IMR-90 (cell line): ENCODE measurements around the gene RAB31. TPM values are rescaled to one million over a fixed set of nuclear protein-coding genes. Genes with fewer than 3 reads are reported as not detected.

ENCODE experiments used
- ATAC-seq: fragments of 200-7000 bp; cut with Tn5 transposase; 2 replicates; pipeline ENCODE4 v1.9.1; 2020; ENCODE audit warnings: low read depth, mild to moderate bottlenecking, moderate library complexity
- BruUV-seq: library from RNA; stranded (reverse); fragments of 400-500 nt; replicated peaks from 2 replicates; lab custom pipeline; 2021; lab: Mats Ljungman, UMichigan
- CTCF ChIA-PET: fragments of 300-600 bp; formaldehyde crosslinking; extraction: SDS; loops from one replicate; lab custom pipeline; 2021; ENCODE audit warnings: antibody characterized with exemption; lab: Yijun Ruan, JAX
- POLR2A ChIA-PET: fragments of 300-600 bp; sonication (Branson Sonifier 250); formaldehyde crosslinking; loops from one replicate; lab custom pipeline; 2022; ENCODE audit warnings: antibody characterized with exemption; ENCODE audit not compliant: unreplicated experiment; lab: Charles Lee
- DNase-seq: peaks from one replicate; pipeline ENCODE4 v3.0.0; 2013
- H2AFZ ChIP-seq: replicated peaks from 2 replicates; pipeline ENCODE3; 2013; ENCODE audit warnings: low read length, mild to moderate bottlenecking; ENCODE audit not compliant: poor library complexity
- H2AK5ac ChIP-seq: 2 replicates; pipeline ENCODE4 v1.6.1; 2013; ENCODE audit warnings: low read depth, low read length, inconsistent platforms
- H2AK9ac ChIP-seq: replicated peaks from 2 replicates; pipeline ENCODE3; 2013; ENCODE audit warnings: mild to moderate bottlenecking, low read depth, low read length, moderate library complexity; ENCODE audit not compliant: poor library complexity
- H2BK120ac ChIP-seq: 2 replicates; pipeline ENCODE4 v1.6.1; 2013; ENCODE audit warnings: low read depth, low read length, inconsistent platforms
- H2BK15ac ChIP-seq: 3 replicates; pipeline ENCODE4 v1.6.1; 2013; ENCODE audit warnings: low read depth, low read length, inconsistent platforms
- H2BK20ac ChIP-seq: 2 replicates; pipeline ENCODE4 v1.6.1; 2013; ENCODE audit warnings: low read depth, mild to moderate bottlenecking, inconsistent platforms, low read length, moderate library complexity
- H2BK5ac ChIP-seq: 2 replicates; pipeline ENCODE4 v1.6.1; 2013; ENCODE audit warnings: mild to moderate bottlenecking, low read depth, low read length, inconsistent platforms; ENCODE audit not compliant: poor library complexity, severe bottlenecking
- H3K14ac ChIP-seq: replicated peaks from 2 replicates; pipeline ENCODE4 v1.6.1; 2013; ENCODE audit warnings: low read depth, low read length, inconsistent platforms
- H3K18ac ChIP-seq: 2 replicates; pipeline ENCODE4 v1.6.1; 2013; ENCODE audit warnings: low read depth, low read length, control low read depth
- H3K23ac ChIP-seq: 2 replicates; pipeline ENCODE4 v1.6.1; 2013; ENCODE audit warnings: low read depth, low read length, inconsistent platforms
- H3K27ac ChIP-seq: 2 replicates; pipeline ENCODE4 v1.5.1; 2013; ENCODE audit warnings: mild to moderate bottlenecking, control low read depth, low read length; ENCODE audit not compliant: insufficient read depth
- H3K27me3 ChIP-seq: 2 replicates; pipeline ENCODE4 v1.6.1; 2013; ENCODE audit warnings: low read length; ENCODE audit not compliant: control insufficient read depth, insufficient read depth
- H3K36me3 ChIP-seq: 2 replicates; pipeline ENCODE4 v1.6.1; 2013; ENCODE audit warnings: low read length, mixed read lengths; ENCODE audit not compliant: control insufficient read depth, insufficient read depth
- H3K4ac ChIP-seq: 2 replicates; pipeline ENCODE4 v1.6.1; 2013; ENCODE audit warnings: low read depth, low read length, inconsistent platforms
- H3K4me1 ChIP-seq: 2 replicates; pipeline ENCODE4 v1.6.1; 2013; ENCODE audit warnings: low read length, mixed read lengths; ENCODE audit not compliant: control insufficient read depth, insufficient read depth
- H3K4me2 ChIP-seq: 2 replicates; pipeline ENCODE4 v1.6.1; 2013; ENCODE audit warnings: low read depth, mild to moderate bottlenecking, control low read depth, low read length, moderate library complexity
- H3K4me3 ChIP-seq: 2 replicates; pipeline ENCODE4 v1.5.1; 2013; ENCODE audit warnings: low read depth, mild to moderate bottlenecking, control low read depth, low read length, moderate library complexity; ENCODE audit not compliant: insufficient read depth
- H3K56ac ChIP-seq: 2 replicates; pipeline ENCODE4 v1.6.1; 2013; ENCODE audit warnings: low read length, inconsistent platforms; ENCODE audit not compliant: insufficient read depth; ENCODE audit errors: extremely low read depth
- H3K79me1 ChIP-seq, 2 experiments: 2 replicates each; pipeline ENCODE4 v1.6.1; 2013; ENCODE audit warnings: low read length in 2 of 2, inconsistent platforms in 1 of 2, low read depth in 1 of 2
- H3K9ac ChIP-seq: 2 replicates; pipeline ENCODE4 v1.6.1; 2013; ENCODE audit warnings: low read depth, low read length, control low read depth
- H3K9me1 ChIP-seq: 2 replicates; pipeline ENCODE4 v1.6.1; 2013; ENCODE audit warnings: low read length, inconsistent platforms; ENCODE audit not compliant: insufficient read depth
- H3K9me3 ChIP-seq: 2 replicates; pipeline ENCODE4 v1.6.1; 2013; ENCODE audit warnings: low read length; ENCODE audit not compliant: control insufficient read depth, insufficient read depth
- H4K20me1 ChIP-seq: 2 replicates; pipeline ENCODE4 v1.6.1; 2013; ENCODE audit warnings: low read length, inconsistent platforms; ENCODE audit not compliant: insufficient read depth
- H4K5ac ChIP-seq: 2 replicates; pipeline ENCODE4 v1.6.1; 2013; ENCODE audit warnings: mild to moderate bottlenecking, low read depth, low read length, control low read depth
- H4K8ac ChIP-seq, 2 experiments: 2 replicates each; pipeline ENCODE4 v1.6.1; 2013; ENCODE audit warnings: low read depth in 2 of 2, low read length in 2 of 2, control low read depth in 1 of 2, inconsistent platforms in 1 of 2
- H4K91ac ChIP-seq: 2 replicates; pipeline ENCODE4 v1.6.1; 2013; ENCODE audit warnings: low read depth, low read length, inconsistent platforms; ENCODE audit not compliant: insufficient read depth
- BHLHE40 ChIP-seq: fragments of 150-350 bp; IDR thresholded peaks from 2 replicates; pipeline ENCODE4 v1.6.1; 2016; ENCODE audit warnings: mild to moderate bottlenecking, low read depth, low read length
- CEBPB ChIP-seq: IDR thresholded peaks from 2 replicates; pipeline ENCODE4 v1.6.1; 2012; ENCODE audit warnings: low read depth, low read length, improper control_type of control experiment
- FOS ChIP-seq: fragments of 150-350 bp; IDR thresholded peaks from 2 replicates; pipeline ENCODE4 v1.6.1; 2016; ENCODE audit warnings: low read depth, low read length
- MXI1 ChIP-seq: IDR thresholded peaks from 2 replicates; pipeline ENCODE4 v1.6.1; 2012; ENCODE audit warnings: low read depth, mild to moderate bottlenecking, low read length, moderate library complexity, borderline replicate concordance
- RCOR1 ChIP-seq: IDR thresholded peaks from 2 replicates; pipeline ENCODE4 v1.6.1; 2012; ENCODE audit warnings: mild to moderate bottlenecking, low read length, improper control_type of control experiment; ENCODE audit not compliant: insufficient replicate concordance
- SMC3 ChIP-seq: fragments of 150-350 bp; IDR thresholded peaks from 2 replicates; pipeline ENCODE4 v1.6.1; 2016; ENCODE audit warnings: low read depth, mild to moderate bottlenecking, antibody characterized with exemption, low read length, moderate library complexity
- WGBS, 2 experiments: methylation state at CpG; one replicate each; pipeline versions ENCODE4 v1.1.5 to v1.1.7; 2013; ENCODE audit warnings: missing lambda C conversion rate in 2 of 2; ENCODE audit not compliant: insufficient read length in 1 of 2; ENCODE audit errors: extremely low coverage in 2 of 2; 5-methylcytosine and 5-hydroxymethylcytosine counted together
- dilution Hi-C: fragments of 300-500 bp; cut with HindIII; formaldehyde crosslinking; loops from one replicate; pipeline ENCODE4 v1.14.3; 2018; ENCODE audit warnings: low sequenced_read_pairs; ENCODE audit not compliant: unreplicated experiment
- in situ Hi-C: fragments of 300-500 bp; cut with MboI; formaldehyde crosslinking; loops from 3 replicates; pipeline ENCODE4 v1.14.3; 2019; ENCODE audit warnings: low sequenced_read_pairs, inconsistent platforms, mixed read lengths
- intact Hi-C: fragments of 100-400 bp; cut with micrococcal nuclease; formaldehyde crosslinking; loops from 2 replicates; pipeline ENCODE4 v1.10.0; 2022
- polyA plus RNA-seq, 3 experiments: library from polyadenylated mRNA; depleted of rRNA; stranded (reverse); fragments of >200 nt; gene quantifications; 2 replicates each; pipeline ENCODE4 v1.2.3, GENCODE V29; 2012; ENCODE audit warnings: low replicate concordance in 1 of 3
- total RNA-seq: library from RNA; depleted of rRNA; stranded (reverse); fragments of >200 nt; gene quantifications from 2 replicates; pipeline ENCODE4 v1.2.3, GENCODE V29; 2012
- TF ChIP-seq, protein P1 (sequence below): fragments of 150-350 bp; IDR thresholded peaks from 2 replicates; pipeline ENCODE4 v1.6.1; 2017; ENCODE audit warnings: mild to moderate bottlenecking, antibody characterized with exemption, low read length, low read depth

The RAB31 gene
- total and polyA plus RNA-seq, 2 of the 4 experiments (the other 2 are of a cell fraction) = 13.8 to 26.9 TPM

DNA sequence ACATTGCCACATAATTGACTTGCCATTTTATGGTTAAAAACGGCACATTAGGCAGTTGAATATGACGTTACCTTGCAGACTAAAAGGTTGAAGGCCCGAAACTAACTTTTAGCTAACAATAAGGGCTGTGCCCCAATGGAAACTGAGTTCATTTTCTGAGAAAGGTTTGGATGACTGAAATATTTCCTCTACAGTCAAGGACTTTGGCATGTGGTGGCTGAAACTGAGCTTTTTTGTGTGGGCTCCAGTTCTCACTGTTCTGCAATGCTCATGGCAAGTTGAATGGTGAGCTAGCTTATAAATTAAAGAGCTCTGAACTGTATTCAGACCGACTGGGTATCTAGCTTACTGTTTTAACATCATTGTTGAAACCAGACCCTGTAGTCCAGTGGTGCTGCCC lies 153.8 kb downstream of the RAB31 start:
- Histone ChIP-seq H2BK5ac (no peak overlapping the region), H3K9me1 (peaks cover 3% of the 10 kb centered on the region; the same call in 1 of the 2 replicates), H2AK9ac (no peak overlapping the region), H3K36me3 (peaks cover 3% of the 10 kb centered on the region; the same call in 1 of the 2 replicates), H3K27ac (no peak overlapping the region), H3K23ac (no peak overlapping the region), H4K8ac (no peak overlapping the region), H2AK5ac (no peak overlapping the region), H3K9ac (no peak overlapping the region), H4K20me1 (no peaks in the 10 kb centered on the region), H3K9me3 (peaks cover 13% of the 10 kb centered on the region; the same call in 1 of the 2 replicates), H4K91ac (no peak overlapping the region), H2BK20ac (no peak overlapping the region), H4K5ac (no peak overlapping the region), H3K14ac (no peak overlapping the region), H3K4me1 (no peaks in the 10 kb centered on the region), H2BK120ac (no peak overlapping the region), H3K27me3 (no peaks in the 10 kb centered on the region), H3K56ac (no peak overlapping the region), H2BK15ac (no peak overlapping the region), H3K79me1 (0 out of 4 replicates have a peak, but pooled peaks cover 0 to 4% of the 10 kb centered on the region in 2 experiments), H3K18ac (no peak overlapping the region), H3K4ac (no peak overlapping the region), H3K4me2 (no peak overlapping the region), H2AFZ (no peak overlapping the region), H3K4me3 (no peak overlapping the region)
- POLR2A ChIA-PET = no interaction called here
- TF ChIP-seq FOS = no peak
- no peak for TF ChIP-seq RCOR1
- TF ChIP-seq BHLHE40 = no peak
- TF ChIP-seq MXI1 = no peak
- TF ChIP-seq SMC3 = no peak
- no peak for TF ChIP-seq CEBPB
- TF ChIP-seq, protein P1, sequence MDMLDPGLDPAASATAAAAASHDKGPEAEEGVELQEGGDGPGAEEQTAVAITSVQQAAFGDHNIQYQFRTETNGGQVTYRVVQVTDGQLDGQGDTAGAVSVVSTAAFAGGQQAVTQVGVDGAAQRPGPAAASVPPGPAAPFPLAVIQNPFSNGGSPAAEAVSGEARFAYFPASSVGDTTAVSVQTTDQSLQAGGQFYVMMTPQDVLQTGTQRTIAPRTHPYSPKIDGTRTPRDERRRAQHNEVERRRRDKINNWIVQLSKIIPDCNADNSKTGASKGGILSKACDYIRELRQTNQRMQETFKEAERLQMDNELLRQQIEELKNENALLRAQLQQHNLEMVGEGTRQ = no peak
- CTCF ChIA-PET = no interaction called here
- no TSS peak for BruUV-seq
- in situ Hi-C loops (no loop called here), intact Hi-C loops (no loop called here), dilution Hi-C loops (no loop called here)
- ATAC-seq (no peak), DNase-seq (no peak)
- 58% methylated on average over 2 of the region's 4 CpGs; no CpG with 5 or more reads in 1 of the 2 experiments for WGBS, 2 experiments
